Measurements from ENCODE around the gene WSCD2.

WSCD2 gene

DNA sequence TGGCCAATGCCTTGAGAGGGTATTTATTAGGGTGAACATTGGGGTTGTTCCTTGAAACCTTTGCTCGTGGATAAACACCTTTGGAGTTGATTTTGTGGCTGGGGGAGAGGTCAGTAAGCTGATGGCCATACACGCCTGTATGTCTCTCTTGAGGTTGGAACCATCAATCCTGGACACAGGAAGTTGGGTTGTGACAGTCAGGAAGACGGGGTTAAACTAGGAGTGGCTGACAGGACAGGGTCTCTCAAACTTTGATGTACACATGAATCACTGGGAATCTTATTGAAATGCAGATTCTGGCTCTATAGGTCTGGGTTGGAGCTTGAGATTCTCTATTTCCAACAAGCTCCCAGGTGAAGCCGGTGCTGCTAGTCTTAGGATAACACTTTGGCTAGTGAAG is 12.8 kb upstream of the WSCD2 start:
- Histone ChIP-seq H3K4me3 (ENCODE audit: low read depth in 1 of 2, low read length in 1 of 2) (no peak overlapping the region), H3K4me1 (ENCODE audit: control insufficient read depth in 1 of 2, insufficient read depth in 1 of 2, low read depth in 1 of 2, low read length in 1 of 2) (no peaks in the 10 kb centered on the region), H3K36me3 (no peaks in the 10 kb centered on the region), H3K27ac (no peak overlapping the region), H3K9me3 (no peaks in the 10 kb centered on the region), H3K27me3 (peaks cover 11% of the 10 kb centered on the region)
- TF ChIP-seq, protein P1, sequence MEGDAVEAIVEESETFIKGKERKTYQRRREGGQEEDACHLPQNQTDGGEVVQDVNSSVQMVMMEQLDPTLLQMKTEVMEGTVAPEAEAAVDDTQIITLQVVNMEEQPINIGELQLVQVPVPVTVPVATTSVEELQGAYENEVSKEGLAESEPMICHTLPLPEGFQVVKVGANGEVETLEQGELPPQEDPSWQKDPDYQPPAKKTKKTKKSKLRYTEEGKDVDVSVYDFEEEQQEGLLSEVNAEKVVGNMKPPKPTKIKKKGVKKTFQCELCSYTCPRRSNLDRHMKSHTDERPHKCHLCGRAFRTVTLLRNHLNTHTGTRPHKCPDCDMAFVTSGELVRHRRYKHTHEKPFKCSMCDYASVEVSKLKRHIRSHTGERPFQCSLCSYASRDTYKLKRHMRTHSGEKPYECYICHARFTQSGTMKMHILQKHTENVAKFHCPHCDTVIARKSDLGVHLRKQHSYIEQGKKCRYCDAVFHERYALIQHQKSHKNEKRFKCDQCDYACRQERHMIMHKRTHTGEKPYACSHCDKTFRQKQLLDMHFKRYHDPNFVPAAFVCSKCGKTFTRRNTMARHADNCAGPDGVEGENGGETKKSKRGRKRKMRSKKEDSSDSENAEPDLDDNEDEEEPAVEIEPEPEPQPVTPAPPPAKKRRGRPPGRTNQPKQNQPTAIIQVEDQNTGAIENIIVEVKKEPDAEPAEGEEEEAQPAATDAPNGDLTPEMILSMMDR (IDR thresholded peaks at IDR 0.05) = no peak

DNA sequence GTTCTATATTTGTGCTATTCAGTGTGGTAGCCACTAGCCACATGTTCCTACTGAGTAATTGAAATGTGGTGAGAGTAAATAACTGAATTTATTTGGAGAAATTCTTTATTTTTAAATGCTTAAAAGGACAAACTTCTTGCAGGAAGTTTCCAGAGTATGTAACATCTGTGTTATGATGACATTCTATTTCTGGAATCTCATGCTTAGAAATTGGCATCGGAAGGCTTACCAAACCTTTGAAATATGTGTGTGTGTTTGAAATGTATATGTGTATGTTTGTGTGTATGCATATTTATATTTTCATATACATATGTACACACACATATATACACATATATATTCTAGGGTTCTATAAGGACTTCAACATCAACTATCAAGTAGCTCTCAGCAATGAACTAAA is 12.4 kb upstream of the WSCD2 start:
- Histone ChIP-seq H3K9me3 (no peaks in the 10 kb centered on the region), H3K27me3 (peaks cover 11% of the 10 kb centered on the region), H3K36me3 (no peaks in the 10 kb centered on the region), H3K4me3 (ENCODE audit: low read depth in 1 of 2, low read length in 1 of 2) (no peak overlapping the region), H3K27ac (no peak overlapping the region), H3K4me1 (ENCODE audit: control insufficient read depth in 1 of 2, insufficient read depth in 1 of 2, low read depth in 1 of 2, low read length in 1 of 2) (no peaks in the 10 kb centered on the region)
- TF ChIP-seq, protein P1 (IDR thresholded peaks at IDR 0.05) = no peak

DNA sequence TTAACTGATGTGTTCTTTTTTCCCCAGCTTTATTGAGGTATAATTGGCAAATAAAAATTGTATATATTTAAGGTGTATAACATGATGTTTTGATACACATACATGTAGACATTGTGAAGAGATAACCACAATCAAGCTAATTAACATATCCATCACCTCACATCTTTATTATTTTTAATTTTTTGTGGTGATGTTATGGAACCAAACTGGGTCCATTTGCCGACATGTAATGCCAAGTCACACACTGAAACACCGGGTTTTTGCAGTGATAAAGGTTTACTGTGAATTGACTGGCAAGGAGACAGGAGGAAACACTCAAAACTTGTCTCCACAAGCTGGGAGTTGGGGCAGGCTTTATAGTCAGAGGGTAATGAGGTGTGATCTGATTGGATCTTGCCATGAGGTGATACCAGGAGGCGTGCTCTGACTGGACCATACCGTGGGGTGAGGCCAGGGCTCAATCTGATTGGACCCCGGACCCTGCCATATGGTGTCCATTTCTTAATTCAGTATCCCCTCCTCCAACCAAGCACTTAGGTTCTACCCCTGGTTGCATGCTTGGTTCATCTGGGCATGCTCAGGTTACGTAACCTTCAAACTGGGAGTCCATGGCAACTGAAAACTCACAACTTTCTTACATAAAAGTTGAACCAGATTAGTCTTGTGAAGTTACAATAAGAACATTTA is 11.8 kb upstream of the WSCD2 start:
- H3K27me3 ChIP-seq = peaks cover 11% of the 10 kb centered on the region
- no peak overlapping the region for H3K27ac ChIP-seq
- H3K36me3 ChIP-seq = no peaks in the 10 kb centered on the region
- H3K4me3 ChIP-seq (ENCODE audit: low read depth in 1 of 2, low read length in 1 of 2) = no peak overlapping the region
- TF ChIP-seq, protein P1 (IDR thresholded peaks at IDR 0.05) = no peak
- no peaks in the 10 kb centered on the region for H3K4me1 ChIP-seq (ENCODE audit: control insufficient read depth in 1 of 2, insufficient read depth in 1 of 2, low read depth in 1 of 2, low read length in 1 of 2)
- no peaks in the 10 kb centered on the region for H3K9me3 ChIP-seq

DNA sequence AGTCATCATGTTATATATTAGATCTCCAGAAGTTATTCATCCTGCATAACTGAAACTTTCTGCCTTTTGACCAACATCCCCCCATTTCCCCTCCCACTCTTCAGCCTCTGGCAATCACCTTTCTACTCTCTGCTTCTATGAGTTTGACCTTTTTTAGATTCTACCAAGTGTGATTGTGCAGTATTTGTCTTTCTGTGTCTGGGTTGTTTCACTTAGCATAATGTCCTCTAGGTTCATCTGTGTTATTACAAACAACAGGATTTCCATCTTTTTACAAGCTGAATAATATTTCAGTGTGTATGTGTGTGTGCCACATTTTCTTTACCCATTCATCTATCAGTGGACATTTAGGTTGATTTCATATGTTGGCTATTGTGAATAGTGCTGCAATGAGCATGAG is 11.2 kb upstream of the WSCD2 start:
- Histone ChIP-seq H3K4me3 (ENCODE audit: low read depth in 1 of 2, low read length in 1 of 2) (no peak overlapping the region), H3K27me3 (peaks cover 11% of the 10 kb centered on the region), H3K4me1 (ENCODE audit: control insufficient read depth in 1 of 2, insufficient read depth in 1 of 2, low read depth in 1 of 2, low read length in 1 of 2) (no peaks in the 10 kb centered on the region), H3K27ac (no peak overlapping the region), H3K36me3 (no peaks in the 10 kb centered on the region), H3K9me3 (no peaks in the 10 kb centered on the region)
- TF ChIP-seq, protein P1 (IDR thresholded peaks at IDR 0.05) = no peak

DNA sequence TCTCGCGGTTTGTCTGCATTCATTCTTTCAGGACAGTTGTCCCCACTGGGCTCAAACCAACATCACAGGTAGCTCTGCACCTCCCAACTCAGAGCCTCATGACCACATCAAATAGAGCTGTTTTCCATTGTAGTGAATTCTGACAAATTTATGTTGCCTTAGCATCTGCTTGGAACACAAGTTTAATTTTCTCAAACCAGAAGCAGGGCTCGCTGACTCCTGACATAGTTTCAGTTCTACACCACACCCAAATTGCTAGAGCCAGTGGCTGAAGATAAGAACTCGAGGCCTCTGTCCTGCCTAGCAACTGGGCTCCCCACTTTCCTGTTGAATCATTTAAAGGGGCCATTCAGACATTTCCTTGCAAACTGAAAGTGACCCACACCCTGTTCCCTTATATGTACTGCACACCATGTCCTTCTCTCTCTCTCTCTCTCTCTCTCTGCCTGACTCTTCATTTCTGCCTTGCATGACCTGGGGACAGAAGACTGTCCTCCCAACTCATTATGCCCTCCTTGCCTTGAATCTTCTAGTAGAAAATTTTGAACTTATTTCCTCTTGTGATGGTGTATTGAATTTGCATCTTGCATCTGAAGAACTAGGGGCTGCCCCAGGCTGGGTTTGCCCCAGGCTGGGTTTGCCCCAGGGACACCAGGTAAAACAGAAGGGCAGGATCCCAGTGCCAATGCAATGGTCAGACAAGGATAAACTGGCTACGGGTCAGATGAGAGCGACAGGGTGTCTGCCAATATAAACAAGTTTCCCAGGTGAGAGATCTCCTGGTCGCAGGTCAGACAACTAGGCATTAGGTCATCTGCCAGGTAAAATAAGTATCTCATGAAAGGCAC is 9.7 kb upstream of the WSCD2 start:
- Histone ChIP-seq H3K4me3 (ENCODE audit: low read depth in 1 of 2, low read length in 1 of 2) (no peak overlapping the region), H3K36me3 (no peaks in the 10 kb centered on the region), H3K27ac (no peak overlapping the region), H3K27me3 (peaks cover 11% of the 10 kb centered on the region), H3K9me3 (no peaks in the 10 kb centered on the region), H3K4me1 (ENCODE audit: control insufficient read depth in 1 of 2, insufficient read depth in 1 of 2, low read depth in 1 of 2, low read length in 1 of 2) (no peaks in the 10 kb centered on the region)
- TF ChIP-seq, protein P1 (IDR thresholded peaks at IDR 0.05) = no peak
